ENCODE data around the gene LMF1.

DNA sequence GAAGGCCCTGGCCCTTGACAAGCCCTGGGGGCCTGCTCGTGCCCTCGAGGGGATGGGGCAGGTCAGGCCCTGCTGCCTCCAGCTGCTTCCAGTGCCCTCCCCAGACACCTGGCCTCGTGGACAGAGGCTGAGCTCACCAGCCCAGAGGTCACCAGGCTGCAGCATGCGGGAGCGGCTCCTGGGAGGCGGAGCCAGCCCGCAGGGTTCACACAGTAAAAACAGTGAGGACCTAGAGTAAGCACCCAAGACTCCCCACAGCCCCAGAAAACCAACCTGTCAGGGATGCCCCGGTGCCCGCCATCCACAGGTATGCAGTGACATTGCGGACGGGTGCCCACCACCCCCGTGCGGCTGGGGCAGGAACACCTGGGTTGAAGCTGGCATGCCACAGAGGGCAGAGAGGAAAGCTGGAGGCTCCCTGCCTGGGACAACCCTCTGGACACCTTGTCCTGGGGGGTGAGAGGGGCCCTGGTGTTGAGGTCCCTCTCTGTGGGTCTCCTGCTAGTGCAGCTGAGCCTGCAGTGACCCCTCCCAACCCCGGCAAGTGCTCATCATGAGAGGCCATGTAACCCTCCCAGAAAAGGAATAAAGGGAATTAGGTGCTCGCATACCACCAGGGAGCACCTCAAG lies 62.1 kb downstream of the LMF1 start:
- TF ChIP-seq KLF1 (tag; IDR thresholded peaks at IDR 0.05) (no peak), TCF7L2 (IDR thresholded peaks at IDR 0.05; ENCODE audit: low read depth, low read length) (no peak), CBX1 (IDR thresholded peaks at IDR 0.05; ENCODE audit: low read depth) (no peak), ZKSCAN1 (IDR thresholded peaks at IDR 0.05; ENCODE audit: low read depth, low read length) (no peak), MBD2 (IDR thresholded peaks at IDR 0.05; ENCODE audit: borderline replicate concordance, low read depth) (no peak)

Measured in K562 (cell line).